Mesendoderm (in vitro differentiated cells): ENCODE measurements around the gene ARMC12.

ENCODE experiments used
- DNase-seq: peaks from one replicate; pipeline ENCODE4 v3.0.0; 2013
- H2AK5ac ChIP-seq: 2 replicates; pipeline ENCODE4 v1.6.1; 2013; ENCODE audit warnings: low read length, inconsistent platforms
- H2BK120ac ChIP-seq: 2 replicates; pipeline ENCODE4 v1.6.1; 2013; ENCODE audit warnings: low read depth, mild to moderate bottlenecking, low read length, moderate library complexity, mixed read lengths
- H2BK15ac ChIP-seq: replicated peaks from 2 replicates; pipeline ENCODE4 v1.6.1; 2013; ENCODE audit warnings: low read depth, mild to moderate bottlenecking, moderate library complexity
- H2BK5ac ChIP-seq: 2 replicates; pipeline ENCODE4 v1.6.1; 2013; ENCODE audit warnings: low read length, inconsistent platforms
- H3K18ac ChIP-seq: 2 replicates; pipeline ENCODE4 v1.6.1; 2013; ENCODE audit warnings: mild to moderate bottlenecking, low read length, mixed read lengths
- H3K23ac ChIP-seq: one replicate; pipeline ENCODE4 v1.6.1; 2013; ENCODE audit warnings: low read length
- H3K27ac ChIP-seq: 2 replicates; pipeline ENCODE4 v1.5.1; 2013; ENCODE audit warnings: low read depth, mild to moderate bottlenecking, inconsistent platforms, low read length, moderate library complexity
- H3K27me3 ChIP-seq: 2 replicates; pipeline ENCODE4 v1.6.1; 2013; ENCODE audit warnings: low read length, control low read depth, mild to moderate bottlenecking, inconsistent platforms; ENCODE audit not compliant: insufficient read depth, poor library complexity
- H3K36me3 ChIP-seq: 2 replicates; pipeline ENCODE4 v1.6.1; 2013; ENCODE audit warnings: low read length, inconsistent platforms; ENCODE audit not compliant: control insufficient read depth, insufficient read depth
- H3K4ac ChIP-seq: one replicate; pipeline ENCODE4 v1.6.1; 2013; ENCODE audit warnings: low read depth, mild to moderate bottlenecking, low read length, moderate library complexity
- H3K4me1 ChIP-seq: 2 replicates; pipeline ENCODE4 v1.6.1; 2013; ENCODE audit warnings: low read depth, low read length, inconsistent platforms; ENCODE audit not compliant: control insufficient read depth
- H3K4me2 ChIP-seq: 2 replicates; pipeline ENCODE4 v1.6.1; 2013; ENCODE audit warnings: low read length
- H3K4me3 ChIP-seq: 2 replicates; pipeline ENCODE4 v1.5.1; 2013; ENCODE audit warnings: mild to moderate bottlenecking, low read length
- H3K56ac ChIP-seq: one replicate; pipeline ENCODE4 v1.6.1; 2013; ENCODE audit warnings: low read length
- H3K79me1 ChIP-seq: 2 replicates; pipeline ENCODE4 v1.6.1; 2013; ENCODE audit warnings: low read length, inconsistent platforms
- H3K79me2 ChIP-seq: 2 replicates; pipeline ENCODE4 v1.6.1; 2013; ENCODE audit warnings: mild to moderate bottlenecking, low read length; ENCODE audit not compliant: control insufficient read depth, insufficient read depth
- H3K9ac ChIP-seq: 2 replicates; pipeline ENCODE4 v1.6.1; 2013; ENCODE audit warnings: low read length, inconsistent platforms
- H4K5ac ChIP-seq: one replicate; pipeline ENCODE4 v1.6.1; 2013; ENCODE audit warnings: low read length
- H4K8ac ChIP-seq: one replicate; pipeline ENCODE4 v1.6.1; 2013; ENCODE audit warnings: low read depth, mild to moderate bottlenecking, control low read depth, low read length, moderate library complexity
- WGBS: extraction: QIAGEN DNeasy Blood & Tissue Kit; methylation state at CpG from one replicate; pipeline ENCODE4 v1.1.7; 2013; ENCODE audit warnings: low lambda C conversion rate, missing lambda C conversion rate; ENCODE audit not compliant: insufficient coverage; ENCODE audit errors: extremely low coverage; 5-methylcytosine and 5-hydroxymethylcytosine counted together

The ARMC12 gene

DNA sequence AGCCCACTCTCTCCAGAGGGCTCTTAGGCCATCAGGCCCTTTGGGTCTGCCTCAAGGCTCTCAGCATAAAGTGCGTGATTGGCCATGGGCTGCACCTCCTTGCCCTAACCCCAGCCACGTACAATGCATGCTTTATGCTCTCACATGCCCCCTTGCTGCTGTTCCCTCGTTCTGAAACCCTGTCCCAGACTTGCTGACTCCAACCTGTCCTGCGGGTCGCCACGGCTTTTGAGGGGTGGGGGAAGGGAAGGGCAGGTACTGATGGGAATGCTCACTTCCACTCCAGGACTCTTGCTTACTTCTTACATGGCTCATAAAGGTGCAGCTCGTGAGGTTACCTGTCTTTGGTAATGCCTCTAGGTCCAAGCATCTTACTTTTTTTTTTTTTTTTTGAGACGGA, 6.0 kb downstream of the ARMC12 start:
- H3K4ac ChIP-seq = no peak overlapping the region
- no peak overlapping the region for H2BK15ac ChIP-seq
- no peak overlapping the region for H4K8ac ChIP-seq
- no CpG with 5 or more reads among the region's 8 CpGs for WGBS
- no peak overlapping the region for H3K4me3 ChIP-seq
- no peak overlapping the region for H2AK5ac ChIP-seq
- no peaks in the 10 kb centered on the region for H3K27me3 ChIP-seq
- H3K79me1 ChIP-seq = no peaks in the 10 kb centered on the region
- H4K5ac ChIP-seq = no peak overlapping the region
- peak overlapping the region; percentile 37 for H3K56ac ChIP-seq
- no peak overlapping the region for H3K27ac ChIP-seq
- H2BK120ac ChIP-seq = no peak overlapping the region
- DNase-seq = peak; percentile 79
- H3K4me1 ChIP-seq = peaks cover 6% of the 10 kb centered on the region
- no peaks in the 10 kb centered on the region for H3K79me2 ChIP-seq
- no peak overlapping the region for H3K23ac ChIP-seq
- H2BK5ac ChIP-seq = no peak overlapping the region
- H3K18ac ChIP-seq = no peak overlapping the region
- H3K9ac ChIP-seq = no peak overlapping the region
- H3K36me3 ChIP-seq = no peaks in the 10 kb centered on the region
- no peak overlapping the region for H3K4me2 ChIP-seq

DNA sequence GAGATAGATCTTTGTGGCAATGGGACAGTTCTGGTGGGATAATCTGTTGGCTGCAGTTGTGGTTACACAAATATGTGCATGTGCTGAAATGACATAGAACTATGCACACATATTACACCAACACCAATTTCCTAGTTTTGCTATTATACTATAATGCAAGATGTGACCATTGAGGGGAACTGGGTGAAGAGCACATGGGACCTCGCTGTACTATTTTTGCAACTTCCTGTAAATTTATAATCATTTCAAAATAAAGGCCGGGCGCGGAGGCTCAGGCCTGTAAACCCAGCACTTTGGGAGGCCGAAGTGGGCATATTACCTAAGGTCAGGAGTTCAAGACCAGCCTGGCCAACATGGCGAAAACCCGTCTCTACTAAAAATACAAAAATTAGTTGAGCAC, 8.7 kb downstream of the ARMC12 start:
- Histone ChIP-seq H3K4ac (no peak overlapping the region), H2BK15ac (no peak overlapping the region), H3K79me2 (no peaks in the 10 kb centered on the region), H3K27ac (no peak overlapping the region), H3K4me2 (no peak overlapping the region), H3K23ac (no peak overlapping the region), H2AK5ac (no peak overlapping the region), H3K4me3 (no peak overlapping the region), H2BK120ac (no peak overlapping the region), H3K18ac (no peak overlapping the region), H4K8ac (no peak overlapping the region), H2BK5ac (no peak overlapping the region), H4K5ac (no peak overlapping the region), H3K4me1 (peaks cover 4% of the 10 kb centered on the region), H3K27me3 (no peaks in the 10 kb centered on the region), H3K36me3 (no peaks in the 10 kb centered on the region), H3K9ac (no peak overlapping the region), H3K56ac (no peak overlapping the region), H3K79me1 (no peaks in the 10 kb centered on the region)
- WGBS = no CpG with 5 or more reads among the region's 7 CpGs
- DNase-seq = no peak

DNA sequence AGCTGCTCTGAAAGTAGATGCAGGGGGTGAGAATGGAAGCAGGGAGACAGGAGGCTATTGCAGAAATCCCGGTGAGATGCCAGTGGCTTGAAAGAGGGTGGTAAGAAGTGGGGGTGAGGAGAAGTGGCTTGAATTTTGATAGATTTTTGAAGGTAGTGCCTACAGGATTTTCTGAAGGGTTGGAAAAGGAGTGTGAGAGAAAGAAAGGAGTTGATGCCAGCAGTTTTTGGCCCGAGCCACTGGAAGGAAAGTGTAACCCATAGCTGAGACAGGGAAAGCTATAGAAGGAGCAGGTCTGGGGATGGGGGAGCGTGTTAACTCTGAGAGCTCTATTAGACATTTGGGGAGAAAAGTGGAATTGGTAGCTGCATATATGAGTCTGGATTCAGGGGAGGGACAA, 9.7 kb downstream of the ARMC12 start:
- no peaks in the 10 kb centered on the region for H3K36me3 ChIP-seq
- no peak for DNase-seq
- no peak overlapping the region for H3K9ac ChIP-seq

DNA sequence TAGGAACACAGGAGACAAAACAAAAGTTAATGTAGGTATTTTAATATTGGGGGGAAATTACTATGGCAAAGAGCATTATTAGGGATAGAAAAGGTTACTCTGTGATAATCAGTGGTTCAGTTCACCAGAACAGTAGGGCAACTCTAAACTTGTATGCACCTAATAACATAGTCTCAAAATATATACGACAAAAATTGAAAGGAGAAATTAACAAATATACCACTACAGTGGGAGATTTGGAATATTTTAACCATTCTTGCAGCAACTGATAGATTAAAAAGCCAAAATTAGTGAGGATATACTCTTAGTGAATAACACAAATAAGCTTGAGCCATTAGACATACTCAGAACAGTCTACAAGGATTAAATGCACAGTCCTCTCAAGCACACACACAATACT, 11.0 kb downstream of the ARMC12 start:
- Histone ChIP-seq H3K4ac (no peak overlapping the region), H4K5ac (no peak overlapping the region), H3K23ac (no peak overlapping the region), H2BK15ac (no peak overlapping the region), H3K56ac (no peak overlapping the region), H2BK120ac (no peak overlapping the region), H3K27ac (no peak overlapping the region), H4K8ac (no peak overlapping the region), H3K4me1 (no peaks in the 10 kb centered on the region), H3K27me3 (no peaks in the 10 kb centered on the region), H3K4me2 (no peak overlapping the region), H3K36me3 (no peaks in the 10 kb centered on the region), H2BK5ac (no peak overlapping the region), H2AK5ac (no peak overlapping the region), H3K79me1 (no peaks in the 10 kb centered on the region), H3K4me3 (no peak overlapping the region), H3K18ac (no peak overlapping the region), H3K9ac (no peak overlapping the region), H3K79me2 (no peaks in the 10 kb centered on the region)
- no CpG with 5 or more reads among the region's 1 CpG for WGBS
- DNase-seq = no peak

More for the DNA sequence above, 9.7 kb downstream of the ARMC12 start:
- Histone ChIP-seq H3K56ac (no peak overlapping the region), H3K4me2 (no peak overlapping the region), H2BK15ac (no peak overlapping the region), H3K4ac (no peak overlapping the region), H4K5ac (no peak overlapping the region), H3K79me2 (no peaks in the 10 kb centered on the region), H3K27me3 (no peaks in the 10 kb centered on the region), H3K23ac (no peak overlapping the region), H3K79me1 (no peaks in the 10 kb centered on the region), H2AK5ac (no peak overlapping the region), H2BK5ac (no peak overlapping the region), H3K27ac (no peak overlapping the region), H4K8ac (no peak overlapping the region), H2BK120ac (no peak overlapping the region), H3K4me1 (peaks cover 4% of the 10 kb centered on the region), H3K18ac (no peak overlapping the region), H3K4me3 (no peak overlapping the region)
- no CpG with 5 or more reads among the region's 3 CpGs for WGBS

DNA sequence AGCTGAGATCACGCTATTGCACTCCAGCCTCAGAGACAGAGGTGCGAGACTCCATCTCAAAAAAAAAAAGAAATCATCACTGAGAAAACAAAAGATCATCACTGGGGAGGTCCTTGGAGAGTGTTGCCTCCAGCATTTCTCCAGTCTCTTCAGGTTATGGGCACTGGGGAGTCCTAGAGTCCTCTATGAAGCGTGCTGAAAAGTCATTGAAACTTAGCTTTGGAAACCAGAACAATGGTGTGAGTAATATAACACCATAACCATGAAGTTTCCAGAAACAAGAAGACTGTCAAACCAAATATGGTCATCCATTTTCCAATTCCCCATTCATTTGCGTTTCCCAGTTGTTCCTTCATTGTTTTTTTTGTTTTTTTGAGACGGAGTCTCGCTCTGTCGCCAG, 13.7 kb downstream of the ARMC12 start:
- Histone ChIP-seq H2AK5ac (no peak overlapping the region), H3K27me3 (no peaks in the 10 kb centered on the region), H2BK5ac (no peak overlapping the region), H3K56ac (no peak overlapping the region), H2BK120ac (no peak overlapping the region), H3K4me3 (no peak overlapping the region), H3K79me2 (no peaks in the 10 kb centered on the region), H3K4me2 (no peak overlapping the region), H2BK15ac (no peak overlapping the region), H3K36me3 (no peaks in the 10 kb centered on the region), H3K23ac (no peak overlapping the region), H4K8ac (no peak overlapping the region), H4K5ac (no peak overlapping the region), H3K4ac (no peak overlapping the region), H3K4me1 (no peaks in the 10 kb centered on the region), H3K9ac (no peak overlapping the region), H3K18ac (no peak overlapping the region), H3K27ac (no peak overlapping the region), H3K79me1 (no peaks in the 10 kb centered on the region)
- no CpG with 5 or more reads among the region's 7 CpGs for WGBS
- DNase-seq = no peak

DNA sequence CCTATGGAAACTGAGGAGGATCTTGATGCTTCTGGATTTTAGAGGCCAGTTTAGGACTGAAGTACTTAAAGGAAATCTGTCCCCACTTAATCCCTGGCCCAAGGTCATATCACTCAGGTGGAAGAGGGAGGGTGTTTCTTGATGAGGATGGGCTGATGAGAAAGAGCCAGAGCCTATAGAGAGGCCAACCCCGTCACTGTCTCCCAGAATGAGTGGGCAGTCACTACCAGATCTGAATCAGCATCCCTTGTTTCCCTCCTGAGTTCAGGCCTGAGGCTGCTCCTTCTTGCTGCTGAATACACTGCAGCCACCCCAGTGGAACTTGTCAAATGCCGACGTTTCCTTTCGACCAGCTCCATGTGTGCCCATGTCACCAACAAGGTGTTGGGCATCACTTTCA, 14.8 kb downstream of the ARMC12 start:
- Histone ChIP-seq H3K23ac (no peak overlapping the region), H3K4me3 (no peak overlapping the region), H3K4me2 (no peak overlapping the region), H3K4me1 (no peaks in the 10 kb centered on the region), H3K79me2 (no peaks in the 10 kb centered on the region), H3K27me3 (no peaks in the 10 kb centered on the region), H2BK120ac (no peak overlapping the region), H3K27ac (no peak overlapping the region), H4K8ac (no peak overlapping the region), H3K4ac (no peak overlapping the region), H2BK15ac (no peak overlapping the region), H3K9ac (no peak overlapping the region), H3K56ac (no peak overlapping the region), H4K5ac (no peak overlapping the region), H3K18ac (no peak overlapping the region), H2AK5ac (no peak overlapping the region), H2BK5ac (no peak overlapping the region), H3K79me1 (no peaks in the 10 kb centered on the region), H3K36me3 (no peaks in the 10 kb centered on the region)
- no CpG with 5 or more reads among the region's 4 CpGs for WGBS
- no peak for DNase-seq
